GM23338 (cell line): ENCODE results near the gene KANK4. TPM values are rescaled to one million over a fixed set of nuclear protein-coding genes. Genes with fewer than 3 reads are reported as not detected.
A peak's percentile ranks its signal among the peaks of the same experiment; 100 is the strongest.

Source experiments
- ATAC-seq: fragments of 200-7000 bp; cut with Tn5 transposase; 3 replicates; pipeline ENCODE4 v1.9.1; 2020
- DNase-seq: peaks from one replicate; pipeline ENCODE4 v3.0.0-alpha.2; 2015; ENCODE audit warnings: low spot score
- H2AFZ ChIP-seq: fragments of 200-600 bp; sonication (generic); 2 replicates; pipeline ENCODE4 v1.8.0; 2016; ENCODE audit warnings: antibody characterized with exemption, mild to moderate bottlenecking, moderate library complexity
- H3F3A ChIP-seq: fragments of 200-600 bp; sonication (generic); replicated peaks from 2 replicates; pipeline ENCODE4 v1.8.0; 2017; ENCODE audit warnings: antibody characterized with exemption, mixed run types, low read depth
- H3K27ac ChIP-seq: fragments of 200-600 bp; sonication (generic); 2 replicates; pipeline ENCODE4 v1.6.1; 2016; ENCODE audit warnings: low read depth
- H3K27me3 ChIP-seq: fragments of 200-600 bp; sonication (generic); 2 replicates; pipeline ENCODE4 v1.8.0; 2016; ENCODE audit warnings: mild to moderate bottlenecking, mixed run types, moderate library complexity; ENCODE audit not compliant: insufficient read depth
- H3K36me3 ChIP-seq: fragments of 200-600 bp; sonication (generic); 2 replicates; pipeline ENCODE4 v1.8.0; 2016; ENCODE audit warnings: mild to moderate bottlenecking; ENCODE audit not compliant: insufficient read depth
- H3K4me1 ChIP-seq: fragments of 200-600 bp; sonication (generic); 2 replicates; pipeline ENCODE4 v1.8.0; 2016; ENCODE audit warnings: mild to moderate bottlenecking, moderate library complexity; ENCODE audit not compliant: insufficient read depth
- H3K4me2 ChIP-seq: fragments of 200-600 bp; sonication (generic); 2 replicates; pipeline ENCODE4 v1.7.1; 2017; ENCODE audit warnings: mixed run types
- H3K4me3 ChIP-seq: fragments of 200-600 bp; sonication (generic); 2 replicates; pipeline ENCODE4 v1.6.1; 2016; ENCODE audit warnings: mixed run types
- H3K79me2 ChIP-seq: fragments of 200-600 bp; sonication (generic); replicated peaks from 2 replicates; pipeline ENCODE4 v1.8.0; 2017; ENCODE audit warnings: mild to moderate bottlenecking; ENCODE audit not compliant: insufficient read depth
- H3K9me2 ChIP-seq: fragments of 200-600 bp; sonication (generic); 2 replicates; pipeline ENCODE4 v1.8.0; 2017; ENCODE audit not compliant: insufficient read depth
- H4K20me1 ChIP-seq: fragments of 200-600 bp; sonication (generic); replicated peaks from 2 replicates; pipeline ENCODE4 v1.8.0; 2017; ENCODE audit warnings: mild to moderate bottlenecking; ENCODE audit not compliant: insufficient read depth
- H3K27ac Mint-ChIP-seq: 2 replicates; pipeline ENCODE4 v1.8.0; 2020; ENCODE audit warnings: inconsistent platforms, mild to moderate bottlenecking, moderate library complexity, mixed read lengths
- H3K27me3 Mint-ChIP-seq: 3 replicates; pipeline ENCODE4 v1.8.0; 2022; ENCODE audit warnings: low read depth, mild to moderate bottlenecking, moderate library complexity, mixed read lengths, inconsistent platforms; ENCODE audit not compliant: insufficient read depth, poor library complexity
- H3K36me3 Mint-ChIP-seq: 3 replicates; pipeline ENCODE4 v1.8.0; 2021; ENCODE audit warnings: low read depth, mild to moderate bottlenecking, inconsistent platforms, moderate library complexity, mixed read lengths
- H3K4me1 Mint-ChIP-seq: 3 replicates; pipeline ENCODE4 v1.8.0; 2020; ENCODE audit warnings: mild to moderate bottlenecking, inconsistent platforms, mixed read lengths
- H3K4me3 Mint-ChIP-seq: 3 replicates; pipeline ENCODE4 v1.8.0; 2021; ENCODE audit warnings: moderate library complexity, mild to moderate bottlenecking, inconsistent platforms, mixed read lengths
- H3K9me3 Mint-ChIP-seq: 3 replicates; pipeline ENCODE4 v1.8.0; 2020; ENCODE audit warnings: moderate library complexity, mild to moderate bottlenecking, inconsistent platforms, mixed read lengths
- CREB1 ChIP-seq: fragments of 250-450 bp; sonication (Bioruptor Pico); IDR thresholded peaks from 2 replicates; pipeline ENCODE4 v1.5.0; 2020; ENCODE audit warnings: low read depth, mild to moderate bottlenecking, moderate library complexity
- EZH2 ChIP-seq: fragments of 200-600 bp; sonication (generic); IDR thresholded peaks from one replicate; pipeline ENCODE4 v1.8.0; 2017; ENCODE audit warnings: antibody characterized with exemption, mild to moderate bottlenecking, low read depth; ENCODE audit not compliant: unreplicated experiment
- EZH2phosphoT487 ChIP-seq: fragments of 200-600 bp; sonication (generic); IDR thresholded peaks from one replicate; pipeline ENCODE4 v1.8.1; 2018; ENCODE audit warnings: antibody characterized with exemption; ENCODE audit not compliant: unreplicated experiment
- NANOG ChIP-seq: IDR thresholded peaks from 2 replicates; pipeline ENCODE4 v1.6.1; 2016; ENCODE audit warnings: antibody characterized with exemption, borderline replicate concordance
- POLR2AphosphoS5 ChIP-seq: IDR thresholded peaks from 2 replicates; pipeline ENCODE4 v1.6.1; 2016; ENCODE audit warnings: antibody characterized with exemption, low read depth
- STAT1 ChIP-seq: IDR thresholded peaks from one replicate; pipeline ENCODE4 v1.6.1; 2016; ENCODE audit warnings: antibody characterized with exemption; ENCODE audit not compliant: unreplicated experiment
- ZNF114 ChIP-seq: fragments of 250-450 bp; sonication (Bioruptor Pico); IDR thresholded peaks from 2 replicates; pipeline ENCODE4 v1.5.0; 2020; ENCODE audit warnings: mild to moderate bottlenecking, moderate library complexity
- polyA plus RNA-seq: library from polyadenylated mRNA; unstranded; fragments of >200 nt; fragmentation: Nextera tagmentation; extraction: Ambion mirVana; gene quantifications from 2 replicates; pipeline ENCODE4 v1.2.1, GENCODE V29; 2016
- total RNA-seq: library from RNA; depleted of rRNA; stranded (reverse); fragments of >200 nt; shearing (Covaris generic); gene quantifications from 2 replicates; pipeline ENCODE4 v1.2.3, GENCODE V29; 2014
- TF ChIP-seq, protein P1 (sequence below): IDR thresholded peaks from one replicate; pipeline ENCODE4 v1.6.1; 2018; ENCODE audit warnings: antibody characterized with exemption; ENCODE audit not compliant: unreplicated experiment
- TF ChIP-seq, protein P2 (sequence below), 2 experiments: fragments of 200-600 bp in 1 of 2; sonication (generic) in 1 of 2; conservative IDR thresholded peaks; 2 replicates each; pipeline versions ENCODE4 v1.5.1 to v1.6.1; 2016 to 2017; ENCODE audit warnings: antibody characterized with exemption in 2 of 2, low read depth in 2 of 2, mild to moderate bottlenecking in 2 of 2, moderate library complexity in 1 of 2

KANK4 gene
- total and polyA plus RNA-seq, 2 experiments from 2014 or later: 0.31 to 0.42 TPM

DNA sequence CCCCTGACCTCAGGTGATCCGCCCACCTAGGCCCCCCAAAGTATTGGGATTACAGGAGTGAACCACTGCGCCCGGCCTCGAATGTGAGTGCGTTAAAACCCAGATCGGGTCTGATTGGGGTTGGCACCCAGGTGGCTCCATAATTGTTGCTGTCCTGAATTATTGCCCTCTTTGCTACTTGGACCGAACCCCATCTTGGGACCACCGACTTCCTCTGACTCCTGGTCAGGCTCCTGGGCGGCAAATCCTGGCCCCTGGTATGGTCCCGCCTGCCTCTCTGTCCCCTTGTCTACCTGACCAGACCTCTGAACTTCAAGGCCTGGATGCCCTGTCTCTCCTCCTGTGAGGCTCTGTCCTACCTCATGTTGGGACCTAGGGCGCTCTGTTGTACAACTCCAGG is 91.7 kb downstream of the KANK4 start:
- H3K79me2 ChIP-seq: no peaks in the 10 kb centered on the region
- H3K36me3 ChIP-seq: peaks cover 29% of the 10 kb centered on the region
- H4K20me1 ChIP-seq: 0 out of 2 replicates have a peak, but pooled peaks cover 6% of the 10 kb centered on the region
- peaks cover 42% of the 10 kb centered on the region for H3K4me1 ChIP-seq
- no peak overlapping the region for H3K4me2 ChIP-seq
- peaks cover 31% of the 10 kb centered on the region for H3F3A ChIP-seq
- peaks cover 2% of the 10 kb centered on the region for H3K27me3 Mint-ChIP-seq
- no peak overlapping the region for H2AFZ ChIP-seq
- H3K27ac ChIP-seq: no peak overlapping the region
- H3K27me3 ChIP-seq: no peaks in the 10 kb centered on the region
- TF ChIP-seq EZH2phosphoT487: no peak
- TF ChIP-seq, protein P1, sequence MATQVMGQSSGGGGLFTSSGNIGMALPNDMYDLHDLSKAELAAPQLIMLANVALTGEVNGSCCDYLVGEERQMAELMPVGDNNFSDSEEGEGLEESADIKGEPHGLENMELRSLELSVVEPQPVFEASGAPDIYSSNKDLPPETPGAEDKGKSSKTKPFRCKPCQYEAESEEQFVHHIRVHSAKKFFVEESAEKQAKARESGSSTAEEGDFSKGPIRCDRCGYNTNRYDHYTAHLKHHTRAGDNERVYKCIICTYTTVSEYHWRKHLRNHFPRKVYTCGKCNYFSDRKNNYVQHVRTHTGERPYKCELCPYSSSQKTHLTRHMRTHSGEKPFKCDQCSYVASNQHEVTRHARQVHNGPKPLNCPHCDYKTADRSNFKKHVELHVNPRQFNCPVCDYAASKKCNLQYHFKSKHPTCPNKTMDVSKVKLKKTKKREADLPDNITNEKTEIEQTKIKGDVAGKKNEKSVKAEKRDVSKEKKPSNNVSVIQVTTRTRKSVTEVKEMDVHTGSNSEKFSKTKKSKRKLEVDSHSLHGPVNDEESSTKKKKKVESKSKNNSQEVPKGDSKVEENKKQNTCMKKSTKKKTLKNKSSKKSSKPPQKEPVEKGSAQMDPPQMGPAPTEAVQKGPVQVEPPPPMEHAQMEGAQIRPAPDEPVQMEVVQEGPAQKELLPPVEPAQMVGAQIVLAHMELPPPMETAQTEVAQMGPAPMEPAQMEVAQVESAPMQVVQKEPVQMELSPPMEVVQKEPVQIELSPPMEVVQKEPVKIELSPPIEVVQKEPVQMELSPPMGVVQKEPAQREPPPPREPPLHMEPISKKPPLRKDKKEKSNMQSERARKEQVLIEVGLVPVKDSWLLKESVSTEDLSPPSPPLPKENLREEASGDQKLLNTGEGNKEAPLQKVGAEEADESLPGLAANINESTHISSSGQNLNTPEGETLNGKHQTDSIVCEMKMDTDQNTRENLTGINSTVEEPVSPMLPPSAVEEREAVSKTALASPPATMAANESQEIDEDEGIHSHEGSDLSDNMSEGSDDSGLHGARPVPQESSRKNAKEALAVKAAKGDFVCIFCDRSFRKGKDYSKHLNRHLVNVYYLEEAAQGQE: no peak
- no peak for TF ChIP-seq CREB1 (CRISPR knock-in tag)
- TF ChIP-seq EZH2: no peak
- TF ChIP-seq POLR2AphosphoS5: no peak
- TF ChIP-seq ZNF114 (CRISPR knock-in tag): no peak
- no peak for TF ChIP-seq NANOG
- H3K4me3 ChIP-seq: no peak overlapping the region
- H3K4me1 Mint-ChIP-seq: peaks cover 36% of the 10 kb centered on the region
- no peaks in the 10 kb centered on the region for H3K9me3 Mint-ChIP-seq
- ATAC-seq (no peak), DNase-seq (no peak)
- peak overlapping the region; percentile 24; the same call in 1 of the 2 replicates for H3K27ac Mint-ChIP-seq
- H3K4me3 Mint-ChIP-seq: no peak overlapping the region; the same call in 2 of the 3 replicates
- peaks cover 63% of the 10 kb centered on the region for H3K36me3 Mint-ChIP-seq
- no peaks in the 10 kb centered on the region for H3K9me2 ChIP-seq

DNA sequence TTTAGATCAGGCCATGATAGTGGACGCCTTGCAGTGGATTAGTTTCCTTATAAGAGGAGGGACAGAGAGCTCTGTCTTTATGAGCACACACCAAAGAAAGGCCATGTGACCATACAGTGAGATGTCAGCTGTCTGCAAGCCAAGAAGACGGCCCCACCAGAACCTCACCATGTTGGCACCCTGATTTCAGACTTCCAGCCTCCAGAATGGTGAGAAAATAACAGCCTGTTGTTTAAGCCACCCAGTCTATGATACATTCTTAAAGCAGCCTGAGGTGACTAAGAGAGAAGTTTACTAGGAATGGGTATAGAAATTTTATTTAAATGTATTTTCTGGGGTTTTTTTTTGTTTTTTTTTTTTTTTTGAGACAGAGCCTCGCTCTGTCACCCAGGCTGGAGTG is 95.1 kb downstream of the KANK4 start:
- Histone ChIP-seq H3K9me2 (no peaks in the 10 kb centered on the region), H3K27ac (no peak overlapping the region), H3F3A (peaks cover 18% of the 10 kb centered on the region), H2AFZ (no peak overlapping the region), H3K4me1 (peaks cover 14% of the 10 kb centered on the region), H3K4me2 (no peak overlapping the region), H3K79me2 (no peaks in the 10 kb centered on the region; the same call in 1 of the 2 replicates), H3K27me3 (no peaks in the 10 kb centered on the region), H3K36me3 (peaks cover 29% of the 10 kb centered on the region), H4K20me1 (0 out of 2 replicates have a peak, but pooled peaks cover 6% of the 10 kb centered on the region), H3K4me3 (no peak overlapping the region)
- TF ChIP-seq CREB1 (CRISPR knock-in tag): no peak
- TF ChIP-seq STAT1: no peak
- TF ChIP-seq, protein P2, sequence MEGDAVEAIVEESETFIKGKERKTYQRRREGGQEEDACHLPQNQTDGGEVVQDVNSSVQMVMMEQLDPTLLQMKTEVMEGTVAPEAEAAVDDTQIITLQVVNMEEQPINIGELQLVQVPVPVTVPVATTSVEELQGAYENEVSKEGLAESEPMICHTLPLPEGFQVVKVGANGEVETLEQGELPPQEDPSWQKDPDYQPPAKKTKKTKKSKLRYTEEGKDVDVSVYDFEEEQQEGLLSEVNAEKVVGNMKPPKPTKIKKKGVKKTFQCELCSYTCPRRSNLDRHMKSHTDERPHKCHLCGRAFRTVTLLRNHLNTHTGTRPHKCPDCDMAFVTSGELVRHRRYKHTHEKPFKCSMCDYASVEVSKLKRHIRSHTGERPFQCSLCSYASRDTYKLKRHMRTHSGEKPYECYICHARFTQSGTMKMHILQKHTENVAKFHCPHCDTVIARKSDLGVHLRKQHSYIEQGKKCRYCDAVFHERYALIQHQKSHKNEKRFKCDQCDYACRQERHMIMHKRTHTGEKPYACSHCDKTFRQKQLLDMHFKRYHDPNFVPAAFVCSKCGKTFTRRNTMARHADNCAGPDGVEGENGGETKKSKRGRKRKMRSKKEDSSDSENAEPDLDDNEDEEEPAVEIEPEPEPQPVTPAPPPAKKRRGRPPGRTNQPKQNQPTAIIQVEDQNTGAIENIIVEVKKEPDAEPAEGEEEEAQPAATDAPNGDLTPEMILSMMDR (conservative IDR thresholded peaks at IDR 0.05; ENCODE audit: low read depth in 2 of 2): no peak
- ATAC-seq: no peak
- DNase-seq: no peak
- H3K27me3 Mint-ChIP-seq: no peaks in the 10 kb centered on the region
- H3K4me3 Mint-ChIP-seq: no peak overlapping the region
- H3K27ac Mint-ChIP-seq: no peak overlapping the region
- H3K9me3 Mint-ChIP-seq: no peaks in the 10 kb centered on the region
- peaks cover 60% of the 10 kb centered on the region for H3K36me3 Mint-ChIP-seq
- H3K4me1 Mint-ChIP-seq: peaks cover 17% of the 10 kb centered on the region
